ENCODE measurements around the gene GPRIN1.

Gene GPRIN1

GRCh38 chr5:176577312-176578176, 32.4 kb downstream of the GPRIN1 start:
- Histone ChIP-seq H3K4me1 (ENCODE audit: control insufficient read depth, low read length) (peaks cover 10% of the 10 kb centered on the region), H3K9me2 (replicated peaks; ENCODE audit: control insufficient read depth, low read length) (no peaks in the 10 kb centered on the region), H3K9me3 (ENCODE audit: control insufficient read depth, insufficient read depth, low read length) (no peaks in the 10 kb centered on the region), H3K4me3 (ENCODE audit: low read length) (no peak overlapping the region), H3K4me2 (ENCODE audit: low read length) (no peak overlapping the region), H3F3A (ENCODE audit: control insufficient read depth, insufficient read depth) (no peaks in the 10 kb centered on the region), H4K20me1 (ENCODE audit: control insufficient read depth, insufficient read depth, low read depth, low read length) (no peaks in the 10 kb centered on the region), H3K27ac (ENCODE audit: low read depth, low read length) (no peak overlapping the region), H3K27me3 (ENCODE audit: control insufficient read depth, low read length) (no peaks in the 10 kb centered on the region), H3K79me2 (ENCODE audit: control insufficient read depth, low read length) (no peaks in the 10 kb centered on the region), H3K36me3 (ENCODE audit: control insufficient read depth, low read length) (no peaks in the 10 kb centered on the region)
- no peak for TF ChIP-seq EZH2phosphoT487 (IDR thresholded peaks at IDR 0.05; ENCODE audit: borderline replicate concordance, low read length)

- H3K27ac ChIP-seq (ENCODE audit: low read depth, low read length): no peak overlapping the region
- no peaks in the 10 kb centered on the region for H4K20me1 ChIP-seq (ENCODE audit: control insufficient read depth, insufficient read depth, low read depth, low read length)
- no peaks in the 10 kb centered on the region for H3K9me3 ChIP-seq (ENCODE audit: control insufficient read depth, insufficient read depth, low read length)
- H3K36me3 ChIP-seq (ENCODE audit: control insufficient read depth, low read length): no peaks in the 10 kb centered on the region
- no peaks in the 10 kb centered on the region for H3K27me3 ChIP-seq (ENCODE audit: control insufficient read depth, low read length)
- no peaks in the 10 kb centered on the region for H3F3A ChIP-seq (ENCODE audit: control insufficient read depth, insufficient read depth)
- no peak overlapping the region for H3K4me2 ChIP-seq (ENCODE audit: low read length)
- H3K4me1 ChIP-seq (ENCODE audit: control insufficient read depth, low read length): peaks cover 10% of the 10 kb centered on the region
- H3K4me3 ChIP-seq (ENCODE audit: low read length): no peak overlapping the region
- TF ChIP-seq CTCF (IDR thresholded peaks at IDR 0.05; ENCODE audit: low read depth, low read length, poor library complexity, severe bottlenecking): no peak
- TF ChIP-seq EZH2phosphoT487 (IDR thresholded peaks at IDR 0.05; ENCODE audit: borderline replicate concordance, low read length): no peak
- H3K9me2 ChIP-seq (replicated peaks; ENCODE audit: control insufficient read depth, low read length): no peaks in the 10 kb centered on the region
- no peaks in the 10 kb centered on the region for H3K79me2 ChIP-seq (ENCODE audit: control insufficient read depth, low read length)
These were observed 34.2 kb downstream of the GPRIN1 start for GRCh38 chr5:176575488-176576422.

GRCh38 chr5:176575066-176575465, 34.9 kb downstream of the GPRIN1 start:
- TF ChIP-seq CTCF (IDR thresholded peaks at IDR 0.05; ENCODE audit: low read depth, low read length, poor library complexity, severe bottlenecking): no peak
- TF ChIP-seq EZH2phosphoT487 (IDR thresholded peaks at IDR 0.05; ENCODE audit: borderline replicate concordance, low read length): no peak
- Histone ChIP-seq H3K36me3 (ENCODE audit: control insufficient read depth, low read length) (no peaks in the 10 kb centered on the region), H3K4me2 (ENCODE audit: low read length) (no peak overlapping the region)

More at GRCh38 chr5:176575066-176575465, 34.9 kb downstream of the GPRIN1 start:
- Histone ChIP-seq H3F3A (ENCODE audit: control insufficient read depth, insufficient read depth) (no peaks in the 10 kb centered on the region), H3K4me1 (ENCODE audit: control insufficient read depth, low read length) (peaks cover 10% of the 10 kb centered on the region), H3K4me3 (ENCODE audit: low read length) (no peak overlapping the region), H3K27ac (ENCODE audit: low read depth, low read length) (no peak overlapping the region), H3K9me3 (ENCODE audit: control insufficient read depth, insufficient read depth, low read length) (no peaks in the 10 kb centered on the region), H3K27me3 (ENCODE audit: control insufficient read depth, low read length) (no peaks in the 10 kb centered on the region), H3K9me2 (replicated peaks; ENCODE audit: control insufficient read depth, low read length) (no peaks in the 10 kb centered on the region), H4K20me1 (ENCODE audit: control insufficient read depth, insufficient read depth, low read depth, low read length) (no peaks in the 10 kb centered on the region), H3K79me2 (ENCODE audit: control insufficient read depth, low read length) (no peaks in the 10 kb centered on the region)

Data from DOHH2 (cell line).